HepG2 (cell line): ENCODE measurements around the gene SNRPN. TPM values are rescaled to one million over a fixed set of nuclear protein-coding genes. Genes with fewer than 3 reads are reported as not detected.

ENCODE experiments used
- EZH2 ChIP-seq: conservative IDR thresholded peaks from 2 replicates; pipeline ENCODE4 v1.6.1; 2012; ENCODE audit warnings: mild to moderate bottlenecking, low read depth, low read length, moderate library complexity
- HNF1A ChIP-seq, 2 experiments: sonication (generic) in 1 of 2; formaldehyde crosslinking in 1 of 2; IDR thresholded peaks; 2 replicates each; pipeline versions ENCODE4 v1.4.0 to v1.6.1; 2016 to 2020; ENCODE audit warnings: borderline replicate concordance in 1 of 2, low read depth in 1 of 2, mild to moderate bottlenecking in 1 of 2, missing genetic modification reagents in 1 of 2
- KDM5A ChIP-seq: fragments of 200-600 bp; sonication (generic); IDR thresholded peaks from 2 replicates; pipeline ENCODE4 v1.7.0; 2018; ENCODE audit warnings: antibody characterized with exemption, mild to moderate bottlenecking, low read length, borderline replicate concordance
- SOX6 ChIP-seq, 2 experiments: fragments of 450-650 bp in 1 of 2; sonication (generic) in 1 of 2; formaldehyde crosslinking in 1 of 2; IDR thresholded peaks; 2 replicates each; pipeline versions ENCODE4 v1.4.0 to v1.6.1; 2017 to 2020; ENCODE audit warnings: antibody characterized with exemption in 1 of 2, mild to moderate bottlenecking in 1 of 2, missing genetic modification reagents in 1 of 2
- ZBTB25 ChIP-seq: IDR thresholded peaks from 2 replicates; pipeline ENCODE4 v1.6.1; 2018; ENCODE audit warnings: missing genetic modification reagents
- ZNF235 ChIP-seq: sonication (generic); formaldehyde crosslinking; IDR thresholded peaks from 2 replicates; pipeline ENCODE4 v1.8.1; 2023; ENCODE audit warnings: mild to moderate bottlenecking, missing genetic modification reagents, borderline replicate concordance
- ZNF333 ChIP-seq: sonication (generic); formaldehyde crosslinking; IDR thresholded peaks from 2 replicates; pipeline ENCODE4 v1.4.0; 2020; ENCODE audit warnings: mild to moderate bottlenecking, missing genetic modification reagents, borderline replicate concordance
- ZNF446 ChIP-seq: sonication (generic); formaldehyde crosslinking; IDR thresholded peaks from 2 replicates; pipeline ENCODE4 v1.5.0; 2020; ENCODE audit warnings: mild to moderate bottlenecking, missing genetic modification reagents
- polyA plus RNA-seq, 8 experiments: library from polyadenylated mRNA; depleted of rRNA in 3 of 8; stranded (reverse) in 7 of 8; unstranded in 1 of 8; fragments of >200 nt; fragmentation: Illumina TruSeq in 4 of 8; extraction: Trizol in 4 of 8; gene quantifications; 2 replicates each; pipeline versions ENCODE4 v1.2.1 to v1.2.3, GENCODE V29; 2011 to 2016; ENCODE audit warnings: low read depth in 4 of 8, missing spikeins in 1 of 8, mixed read lengths in 1 of 8; ENCODE audit not compliant: insufficient read depth in 1 of 8
- total RNA-seq, 5 experiments: library from RNA; depleted of rRNA; stranded (reverse); fragments of >200 nt; fragmentation: Illumina TruSeq; extraction: Trizol; gene quantifications; 2 replicates each; pipeline ENCODE4 v1.2.3, GENCODE V29; 2016; ENCODE audit warnings: low read depth in 1 of 5
- TF ChIP-seq, protein P1 (sequence below): IDR thresholded peaks from 2 replicates; pipeline ENCODE4 v1.6.1; 2012; ENCODE audit warnings: inconsistent platforms
- TF ChIP-seq, protein P2 (sequence below): sonication (generic); formaldehyde crosslinking; IDR thresholded peaks from 2 replicates; pipeline ENCODE4 v1.4.0; 2020; ENCODE audit warnings: mild to moderate bottlenecking, missing genetic modification reagents, borderline replicate concordance

The SNRPN gene
- total and polyA plus RNA-seq, 2 of the 13 experiments (the other 11 are each of a cell fraction or from before 2014, with no cell fraction given) = 133 to 212 TPM

DNA sequence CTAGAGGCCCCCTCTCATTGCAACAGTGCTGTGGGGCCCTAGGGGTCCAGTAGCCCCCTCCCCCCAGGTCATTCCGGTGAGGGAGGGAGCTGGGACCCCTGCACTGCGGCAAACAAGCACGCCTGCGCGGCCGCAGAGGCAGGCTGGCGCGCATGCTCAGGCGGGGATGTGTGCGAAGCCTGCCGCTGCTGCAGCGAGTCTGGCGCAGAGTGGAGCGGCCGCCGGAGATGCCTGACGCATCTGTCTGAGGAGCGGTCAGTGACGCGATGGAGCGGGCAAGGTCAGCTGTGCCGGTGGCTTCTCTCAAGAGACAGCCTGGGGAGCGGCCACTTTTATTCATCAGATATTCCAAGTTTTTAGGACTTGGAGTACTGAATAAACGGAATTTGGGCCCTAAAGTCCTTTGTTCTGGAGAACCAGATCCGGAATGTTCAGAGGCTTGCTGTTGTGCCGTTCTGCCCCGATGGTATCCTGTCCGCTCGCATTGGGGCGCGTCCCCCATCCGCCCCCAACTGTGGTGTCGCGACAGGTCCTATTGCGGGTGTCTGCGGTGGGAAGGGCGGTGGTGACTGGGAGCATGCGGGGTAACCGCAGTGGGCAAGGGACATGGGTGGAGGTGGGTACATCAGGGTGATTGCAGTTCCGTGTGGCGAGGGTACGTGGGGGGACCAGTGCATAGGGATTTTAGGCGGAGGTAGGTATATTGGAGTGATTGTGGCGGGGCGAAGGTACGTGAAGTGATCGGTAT is at the start of gene SNRPN, which contains the start of gene SNURF (continued):
- TF ChIP-seq ZNF235 (CRISPR knock-in tag) (no peak), KDM5A (no peak), ZNF446 (CRISPR knock-in tag) (no peak), HNF1A (IDR thresholded peaks at IDR 0.05; ENCODE audit: low read depth) (no peak), HNF1A (CRISPR knock-in tag; IDR thresholded peaks at IDR 0.05; ENCODE audit: borderline replicate concordance) (no peak), ZNF333 (CRISPR knock-in tag) (0 out of 2 replicates have a peak, but pooled peaks have one; percentile 38), ZBTB25 (CRISPR knock-in tag) (no peak), EZH2 (no peak), SOX6 (IDR thresholded peaks at IDR 0.05) (no peak), SOX6 (CRISPR knock-in tag; IDR thresholded peaks at IDR 0.05) (no peak)
- TF ChIP-seq, protein P1, sequence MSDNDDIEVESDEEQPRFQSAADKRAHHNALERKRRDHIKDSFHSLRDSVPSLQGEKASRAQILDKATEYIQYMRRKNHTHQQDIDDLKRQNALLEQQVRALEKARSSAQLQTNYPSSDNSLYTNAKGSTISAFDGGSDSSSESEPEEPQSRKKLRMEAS = peak; percentile 49; the same call in 1 of the 2 replicates
- TF ChIP-seq, protein P2, sequence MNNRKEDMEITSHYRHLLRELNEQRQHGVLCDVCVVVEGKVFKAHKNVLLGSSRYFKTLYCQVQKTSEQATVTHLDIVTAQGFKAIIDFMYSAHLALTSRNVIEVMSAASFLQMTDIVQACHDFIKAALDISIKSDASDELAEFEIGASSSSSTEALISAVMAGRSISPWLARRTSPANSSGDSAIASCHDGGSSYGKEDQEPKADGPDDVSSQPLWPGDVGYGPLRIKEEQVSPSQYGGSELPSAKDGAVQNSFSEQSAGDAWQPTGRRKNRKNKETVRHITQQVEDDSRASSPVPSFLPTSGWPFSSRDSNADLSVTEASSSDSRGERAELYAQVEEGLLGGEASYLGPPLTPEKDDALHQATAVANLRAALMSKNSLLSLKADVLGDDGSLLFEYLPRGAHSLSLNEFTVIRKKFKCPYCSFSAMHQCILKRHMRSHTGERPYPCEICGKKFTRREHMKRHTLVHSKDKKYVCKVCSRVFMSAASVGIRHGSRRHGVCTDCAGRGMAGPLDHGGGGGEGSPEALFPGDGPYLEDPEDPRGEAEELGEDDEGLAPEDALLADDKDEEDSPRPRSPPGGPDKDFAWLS (CRISPR knock-in tag) = no peak
